ENCODE measurements around the gene CCNY. TPM values are rescaled to one million over a fixed set of nuclear protein-coding genes. Genes with fewer than 3 reads are reported as not detected.

The CCNY gene
- total RNA-seq, 2 experiments from 2014 or later, result 64.9 to 66.9 TPM

DNA sequence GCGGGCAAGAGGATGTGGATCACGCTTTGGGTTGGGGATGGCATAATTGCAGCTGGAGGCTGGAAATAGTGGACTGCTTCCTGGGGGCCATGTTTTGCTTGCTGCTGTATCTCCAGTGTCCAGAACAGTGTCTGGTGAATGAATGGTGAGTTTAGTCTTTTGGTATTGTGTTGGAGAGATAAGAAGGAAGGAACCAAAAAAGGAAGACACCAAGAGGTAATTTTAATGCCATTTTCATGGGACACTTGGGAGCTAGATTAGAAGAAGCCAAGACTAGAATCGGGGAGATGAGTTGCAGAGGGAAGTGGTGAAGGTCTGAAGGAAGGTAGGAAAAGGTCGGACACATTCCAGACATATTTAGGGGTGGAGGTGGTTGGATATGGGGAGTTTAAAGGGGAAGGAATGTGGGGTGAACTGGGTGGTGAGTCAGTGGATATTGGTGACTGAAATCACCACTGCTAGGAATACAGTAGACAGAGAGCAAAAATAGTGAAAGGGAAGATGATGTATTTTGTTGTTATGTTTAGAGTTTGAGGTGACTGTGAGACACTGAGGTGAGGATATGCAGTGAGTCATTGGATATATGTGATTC lies 76.7 kb downstream of the CCNY start:
- TF ChIP-seq, protein P1, sequence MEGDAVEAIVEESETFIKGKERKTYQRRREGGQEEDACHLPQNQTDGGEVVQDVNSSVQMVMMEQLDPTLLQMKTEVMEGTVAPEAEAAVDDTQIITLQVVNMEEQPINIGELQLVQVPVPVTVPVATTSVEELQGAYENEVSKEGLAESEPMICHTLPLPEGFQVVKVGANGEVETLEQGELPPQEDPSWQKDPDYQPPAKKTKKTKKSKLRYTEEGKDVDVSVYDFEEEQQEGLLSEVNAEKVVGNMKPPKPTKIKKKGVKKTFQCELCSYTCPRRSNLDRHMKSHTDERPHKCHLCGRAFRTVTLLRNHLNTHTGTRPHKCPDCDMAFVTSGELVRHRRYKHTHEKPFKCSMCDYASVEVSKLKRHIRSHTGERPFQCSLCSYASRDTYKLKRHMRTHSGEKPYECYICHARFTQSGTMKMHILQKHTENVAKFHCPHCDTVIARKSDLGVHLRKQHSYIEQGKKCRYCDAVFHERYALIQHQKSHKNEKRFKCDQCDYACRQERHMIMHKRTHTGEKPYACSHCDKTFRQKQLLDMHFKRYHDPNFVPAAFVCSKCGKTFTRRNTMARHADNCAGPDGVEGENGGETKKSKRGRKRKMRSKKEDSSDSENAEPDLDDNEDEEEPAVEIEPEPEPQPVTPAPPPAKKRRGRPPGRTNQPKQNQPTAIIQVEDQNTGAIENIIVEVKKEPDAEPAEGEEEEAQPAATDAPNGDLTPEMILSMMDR (IDR thresholded peaks at IDR 0.05), result no peak
- Histone ChIP-seq H3K4me1 (ENCODE audit: insufficient read depth, low read length) (peaks cover 42% of the 10 kb centered on the region), H3K36me3 (ENCODE audit: insufficient read depth, low read length) (no peaks in the 10 kb centered on the region), H3K9me3 (ENCODE audit: control insufficient read depth in 1 of 2, insufficient read depth in 1 of 2, low read length in 2 of 2) (no peaks in the 10 kb centered on the region), H3K4me3 (ENCODE audit: low read length) (no peak overlapping the region), H3K27ac (ENCODE audit: low read depth in 1 of 2, low read length in 2 of 2) (no peak overlapping the region), H3K27me3 (ENCODE audit: control insufficient read depth in 1 of 2, insufficient read depth in 2 of 2, low read length in 2 of 2) (no peaks in the 10 kb centered on the region)
- DNase-seq (no peak), ATAC-seq (ENCODE audit: poor library complexity) (peak; percentile 46)
- no peak overlapping the region for H3K4me3 Mint-ChIP-seq
- intact Hi-C loops (cut with DNase I, micrococcal nuclease), result loop anchor here in 1 of 2 experiments (2.0 kb wide), 1 partner anchor 14 kb away; no protein-coding TSS in a partner anchor
- H3K27me3 Mint-ChIP-seq, result no peaks in the 10 kb centered on the region
- ChIA-PET POLR2A (no interaction called here), CTCF (interaction anchor here (1.2 kb wide), 1 partner anchor 217 kb away, joined by 3 read pairs; no protein-coding TSS in a partner anchor)
- no peak overlapping the region for H3K27ac Mint-ChIP-seq
- peaks cover 41% of the 10 kb centered on the region for H3K4me1 Mint-ChIP-seq (ENCODE audit: low read depth)
- H3K9me3 Mint-ChIP-seq, result no peaks in the 10 kb centered on the region
- H3K36me3 Mint-ChIP-seq (ENCODE audit: low read depth), result no peaks in the 10 kb centered on the region

DNA sequence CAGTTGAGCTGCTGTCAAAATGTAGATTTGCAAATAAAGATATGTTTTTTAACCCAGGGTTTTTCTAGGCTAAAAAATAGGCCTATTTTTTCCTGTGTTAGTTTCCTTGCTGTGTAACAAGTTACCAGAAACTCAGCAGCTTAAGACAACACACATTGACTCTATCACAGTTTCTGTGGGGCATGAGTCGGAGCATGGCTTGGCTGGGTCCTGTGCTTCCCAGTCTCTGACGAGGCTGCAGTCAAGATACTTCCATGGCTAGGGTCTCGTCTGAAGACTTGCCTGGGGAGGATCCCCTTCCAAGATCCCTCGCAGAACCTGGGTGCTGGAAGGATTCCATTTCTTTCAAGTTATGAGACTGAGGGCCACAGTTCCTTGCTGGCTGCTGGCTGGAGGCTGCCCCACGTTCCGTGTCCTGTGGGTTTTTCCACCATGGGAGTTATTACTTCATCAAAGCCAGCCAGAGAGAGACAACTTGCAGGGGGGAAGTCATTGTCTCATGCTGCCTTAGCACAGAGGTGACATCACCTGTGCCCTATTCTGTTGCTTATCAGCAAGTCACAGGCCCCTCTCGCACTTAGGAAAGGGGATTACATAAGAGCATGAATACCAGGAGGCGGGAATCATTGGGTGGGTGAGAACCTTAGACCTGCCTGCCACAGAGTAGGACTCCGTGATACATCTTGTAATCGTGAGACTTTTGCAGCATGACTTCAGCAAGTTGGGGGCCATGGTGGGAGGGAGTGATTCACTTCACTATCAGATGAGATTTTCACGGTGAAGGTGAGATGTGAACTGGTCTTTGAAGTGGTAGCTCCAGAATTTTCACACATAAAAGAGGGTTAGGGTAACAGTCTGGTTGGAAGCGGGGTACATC lies 77.9 kb downstream of the CCNY start:
- Mint-ChIP-seq H3K4me1 (ENCODE audit: low read depth) (peaks cover 53% of the 10 kb centered on the region), H3K9me3 (no peaks in the 10 kb centered on the region), H3K36me3 (ENCODE audit: low read depth) (no peaks in the 10 kb centered on the region), H3K4me3 (peak overlapping the region; percentile 14), H3K27ac (peak overlapping the region; percentile 59), H3K27me3 (no peaks in the 10 kb centered on the region)
- ChIA-PET POLR2A (no interaction called here), CTCF (no interaction called here)
- Histone ChIP-seq H3K27me3 (ENCODE audit: control insufficient read depth in 1 of 2, insufficient read depth in 2 of 2, low read length in 2 of 2) (no peaks in the 10 kb centered on the region), H3K4me3 (ENCODE audit: low read length) (no peak overlapping the region), H3K4me1 (ENCODE audit: insufficient read depth, low read length) (peaks cover 42% of the 10 kb centered on the region), H3K27ac (ENCODE audit: low read depth in 1 of 2, low read length in 2 of 2) (no peak overlapping the region), H3K36me3 (ENCODE audit: insufficient read depth, low read length) (no peaks in the 10 kb centered on the region), H3K9me3 (ENCODE audit: control insufficient read depth in 1 of 2, insufficient read depth in 1 of 2, low read length in 2 of 2) (no peaks in the 10 kb centered on the region)
- TF ChIP-seq, protein P1 (IDR thresholded peaks at IDR 0.05), result no peak
- peak; percentile 28 for ATAC-seq (ENCODE audit: poor library complexity)
- intact Hi-C loops (cut with DNase I, micrococcal nuclease), result loop anchor here in 1 of 2 experiments (2.0 kb wide), 1 partner anchor 13 kb away; no protein-coding TSS in a partner anchor
- peak in 2 of 14 experiments; percentile 10 to 37 for DNase-seq

DNA sequence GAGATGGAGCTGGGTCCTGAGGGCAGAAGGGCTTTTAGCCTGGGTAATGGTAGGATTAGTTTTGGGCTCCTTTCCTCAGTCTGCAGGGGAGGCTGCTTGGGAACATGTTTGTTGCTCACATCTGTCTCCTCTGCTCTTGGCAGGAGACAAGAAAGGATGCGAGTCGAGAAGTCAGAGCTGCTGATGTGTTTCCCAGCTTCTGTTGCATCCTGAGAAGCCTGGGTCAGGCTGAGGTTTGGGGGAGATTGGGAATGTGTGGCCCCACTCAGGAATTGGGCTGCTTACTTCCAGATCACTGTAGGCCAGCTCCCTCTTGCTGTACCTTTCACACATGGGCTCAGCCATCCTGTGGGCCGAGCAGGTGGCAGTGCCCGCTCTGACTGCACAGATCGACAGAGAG lies 79.2 kb downstream of the CCNY start:
- TF ChIP-seq, protein P1 (IDR thresholded peaks at IDR 0.05), result no peak
- H3K4me1 ChIP-seq (ENCODE audit: insufficient read depth, low read length), result peaks cover 42% of the 10 kb centered on the region

More for the DNA sequence above, 79.2 kb downstream of the CCNY start:
- ChIA-PET POLR2A (no interaction called here), CTCF (no interaction called here)
- H3K9me3 Mint-ChIP-seq, result no peaks in the 10 kb centered on the region
- ATAC-seq (ENCODE audit: poor library complexity) (no peak), DNase-seq (no peak)
- Histone ChIP-seq H3K4me3 (ENCODE audit: low read length) (no peak overlapping the region), H3K9me3 (ENCODE audit: control insufficient read depth in 1 of 2, insufficient read depth in 1 of 2, low read length in 2 of 2) (no peaks in the 10 kb centered on the region), H3K27me3 (ENCODE audit: control insufficient read depth in 1 of 2, insufficient read depth in 2 of 2, low read length in 2 of 2) (no peaks in the 10 kb centered on the region), H3K27ac (ENCODE audit: low read depth in 1 of 2, low read length in 2 of 2) (no peak overlapping the region), H3K36me3 (ENCODE audit: insufficient read depth, low read length) (no peaks in the 10 kb centered on the region)
- peaks cover 65% of the 10 kb centered on the region for H3K4me1 Mint-ChIP-seq (ENCODE audit: low read depth)
- H3K36me3 Mint-ChIP-seq (ENCODE audit: low read depth), result no peaks in the 10 kb centered on the region
- no peaks in the 10 kb centered on the region for H3K27me3 Mint-ChIP-seq
- intact Hi-C loops (cut with DNase I, micrococcal nuclease), result no loop called here
- peak overlapping the region; percentile 59 for H3K27ac Mint-ChIP-seq
- no peak overlapping the region for H3K4me3 Mint-ChIP-seq
